Keratinocyte (primary cell): Measurements from ENCODE around the gene HSDL2. TPM values are rescaled to one million over a fixed set of nuclear protein-coding genes. Genes with fewer than 3 reads are reported as not detected.
"Not testable (repeated sequence)": the region's sequence is repeated elsewhere in the genome, so short reads cannot be mapped to it uniquely, and the experiment has no call there.

Experiments
- DNase-seq: peaks from one replicate; pipeline ENCODE4 v3.0.0-alpha.2; 2011; ENCODE audit warnings: low read depth, missing footprints, low spot score
- FAIRE-seq: peaks from 2 replicates; lab custom pipeline; 2011; peaks lifted over from hg19 to GRCh38; lab: Jason Lieb, UNC
- H2AFZ ChIP-seq: 2 replicates; pipeline ENCODE4 v1.6.0; 2012; ENCODE audit warnings: low read length, control low read depth, inconsistent platforms; ENCODE audit not compliant: control insufficient read depth
- H3K27ac ChIP-seq: 2 replicates; pipeline ENCODE4 v1.5.1; 2011; ENCODE audit warnings: low read length; ENCODE audit not compliant: control insufficient read depth, insufficient read depth
- H3K27me3 ChIP-seq: 3 replicates; pipeline ENCODE4 v1.6.0; 2011; ENCODE audit warnings: low read length; ENCODE audit not compliant: control insufficient read depth, insufficient read depth; ENCODE audit errors: extremely low read depth
- H3K36me3 ChIP-seq, 2 experiments: 2 replicates in 1 of 2; 3 replicates in 1 of 2; pipeline ENCODE4 v1.5.1; 2011; ENCODE audit warnings: low read length in 2 of 2, mild to moderate bottlenecking in 1 of 2; ENCODE audit not compliant: control insufficient read depth in 2 of 2, insufficient read depth in 2 of 2; ENCODE audit errors: extremely low read depth in 1 of 2
- H3K4me1 ChIP-seq: 3 replicates; pipeline ENCODE4 v1.5.1; 2011; ENCODE audit warnings: low read length; ENCODE audit not compliant: control insufficient read depth, insufficient read depth; ENCODE audit errors: extremely low read depth
- H3K4me2 ChIP-seq: 3 replicates; pipeline ENCODE4 v1.6.0; 2011; ENCODE audit warnings: low read depth, low read length; ENCODE audit not compliant: control insufficient read depth, insufficient read depth; ENCODE audit errors: extremely low read depth
- H3K4me3 ChIP-seq, 3 experiments: fragments of 200-600 bp in 1 of 3; sonication (generic) in 1 of 3; 2 replicates in 2 of 3; 3 replicates in 1 of 3; pipeline ENCODE4 v1.5.1; 2011 to 2016; ENCODE audit warnings: low read length in 3 of 3, mild to moderate bottlenecking in 3 of 3, control low read depth in 2 of 3, inconsistent platforms in 1 of 3, low read depth in 1 of 3, mixed read lengths in 1 of 3, mixed run types in 1 of 3, moderate library complexity in 1 of 3; ENCODE audit not compliant: control insufficient read depth in 2 of 3, insufficient read depth in 2 of 3; ENCODE audit errors: extremely low read depth in 1 of 3
- H3K79me2 ChIP-seq: 2 replicates; pipeline ENCODE4 v1.6.0; 2012; ENCODE audit warnings: low read length; ENCODE audit not compliant: control insufficient read depth, insufficient read depth
- H3K9ac ChIP-seq: 3 replicates; pipeline ENCODE4 v1.6.0; 2011; ENCODE audit warnings: low read length; ENCODE audit not compliant: control insufficient read depth, insufficient read depth; ENCODE audit errors: extremely low read depth
- H3K9me1 ChIP-seq: 3 replicates; pipeline ENCODE4 v1.6.0; 2011; ENCODE audit warnings: low read length; ENCODE audit not compliant: control insufficient read depth, insufficient read depth; ENCODE audit errors: extremely low read depth
- H3K9me3 ChIP-seq: 2 replicates; pipeline ENCODE4 v1.5.1; 2012; ENCODE audit warnings: low read depth, low read length; ENCODE audit not compliant: control insufficient read depth
- H4K20me1 ChIP-seq: 3 replicates; pipeline ENCODE4 v1.6.0; 2011; ENCODE audit warnings: low read length; ENCODE audit not compliant: control insufficient read depth, insufficient read depth; ENCODE audit errors: extremely low read depth
- EZH2 ChIP-seq: IDR thresholded peaks from one replicate; pipeline ENCODE4 v1.6.1; 2012; ENCODE audit warnings: inconsistent platforms, mild to moderate bottlenecking, low read length, moderate library complexity
- dilution Hi-C: fragments of 300-500 bp; cut with MboI; formaldehyde crosslinking; loops from one replicate; pipeline ENCODE4 v1.7.0; 2020; ENCODE audit warnings: low sequenced_read_pairs; ENCODE audit not compliant: extremely low pct_ligation_motif_present
- polyA plus RNA-seq, 5 experiments: library from polyadenylated mRNA; depleted of rRNA in 3 of 5; stranded (reverse) in 3 of 5; stranded (forward) in 1 of 5; unstranded in 1 of 5; fragments of >200 nt; gene quantifications; 1 replicate in 1 of 5; 2 replicates in 3 of 5; 3 replicates in 1 of 5; pipeline versions ENCODE4 v1.2.1 to v1.2.3, GENCODE V29; 2011 to 2012; ENCODE audit warnings: missing spikeins in 2 of 5, low read depth in 1 of 5, low replicate concordance in 1 of 5
- TF ChIP-seq, protein P1 (sequence below), 3 experiments: IDR thresholded peaks in 1 of 3; conservative IDR thresholded peaks in 1 of 3; optimal IDR thresholded peaks in 1 of 3; 2 replicates in 2 of 3; 3 replicates in 1 of 3; pipeline versions ENCODE3 to v1.5.1; 2011; ENCODE audit warnings: low read length in 3 of 3, mild to moderate bottlenecking in 3 of 3, moderate library complexity in 2 of 3, control low read depth in 1 of 3, inconsistent platforms in 1 of 3; ENCODE audit not compliant: insufficient read depth in 2 of 3; ENCODE audit errors: extremely low read depth in 1 of 3

The HSDL2 gene
- polyA plus RNA-seq, 1 donor (not counting 4 experiments of a cell fraction or from before 2014, with no cell fraction given) = 27.6 TPM

DNA sequence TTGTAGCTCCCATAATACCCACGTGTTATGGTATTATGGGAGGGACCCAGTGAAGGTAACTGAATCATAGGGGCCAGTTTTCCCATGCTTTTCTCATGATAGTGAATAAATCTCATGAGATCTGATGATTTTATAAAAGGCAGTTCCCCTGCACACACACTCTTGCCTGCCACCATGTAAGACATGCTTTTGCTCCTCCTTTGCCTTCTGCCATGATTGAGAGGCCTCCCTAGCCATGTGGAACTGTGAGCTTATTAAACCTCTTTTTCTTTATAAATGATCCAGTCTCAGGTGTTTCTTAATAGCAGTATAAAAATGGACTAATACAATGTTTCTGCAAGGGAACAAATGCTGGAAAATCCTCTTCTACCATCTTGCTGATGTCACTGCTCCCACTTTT lies 10.1 kb upstream of the HSDL2 start:
- Histone ChIP-seq H3K4me3 (no peak overlapping the region), H3K27ac (no peak overlapping the region), H3K27me3 (no peaks in the 10 kb centered on the region), H3K4me1 (peaks cover 7% of the 10 kb centered on the region), H3K79me2 (no peaks in the 10 kb centered on the region), H2AFZ (no peak overlapping the region), H3K4me2 (no peak overlapping the region), H3K9ac (no peak overlapping the region), H4K20me1 (no peaks in the 10 kb centered on the region), H3K9me1 (no peaks in the 10 kb centered on the region), H3K36me3 (no peaks in the 10 kb centered on the region), H3K9me3 (no peaks in the 10 kb centered on the region)
- dilution Hi-C loops = no loop called here
- FAIRE-seq = no peak
- no peak for TF ChIP-seq EZH2
- TF ChIP-seq, protein P1, sequence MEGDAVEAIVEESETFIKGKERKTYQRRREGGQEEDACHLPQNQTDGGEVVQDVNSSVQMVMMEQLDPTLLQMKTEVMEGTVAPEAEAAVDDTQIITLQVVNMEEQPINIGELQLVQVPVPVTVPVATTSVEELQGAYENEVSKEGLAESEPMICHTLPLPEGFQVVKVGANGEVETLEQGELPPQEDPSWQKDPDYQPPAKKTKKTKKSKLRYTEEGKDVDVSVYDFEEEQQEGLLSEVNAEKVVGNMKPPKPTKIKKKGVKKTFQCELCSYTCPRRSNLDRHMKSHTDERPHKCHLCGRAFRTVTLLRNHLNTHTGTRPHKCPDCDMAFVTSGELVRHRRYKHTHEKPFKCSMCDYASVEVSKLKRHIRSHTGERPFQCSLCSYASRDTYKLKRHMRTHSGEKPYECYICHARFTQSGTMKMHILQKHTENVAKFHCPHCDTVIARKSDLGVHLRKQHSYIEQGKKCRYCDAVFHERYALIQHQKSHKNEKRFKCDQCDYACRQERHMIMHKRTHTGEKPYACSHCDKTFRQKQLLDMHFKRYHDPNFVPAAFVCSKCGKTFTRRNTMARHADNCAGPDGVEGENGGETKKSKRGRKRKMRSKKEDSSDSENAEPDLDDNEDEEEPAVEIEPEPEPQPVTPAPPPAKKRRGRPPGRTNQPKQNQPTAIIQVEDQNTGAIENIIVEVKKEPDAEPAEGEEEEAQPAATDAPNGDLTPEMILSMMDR (optimal IDR thresholded peaks at IDR 0.05 in 1 of 3, IDR thresholded peaks at IDR 0.05 in 1 of 3, conservative IDR thresholded peaks at IDR 0.05 in 1 of 3; ENCODE audit: extremely low read depth in 1 of 3, insufficient read depth in 2 of 3, low read length in 3 of 3) = no peak
- no peak for DNase-seq

DNA sequence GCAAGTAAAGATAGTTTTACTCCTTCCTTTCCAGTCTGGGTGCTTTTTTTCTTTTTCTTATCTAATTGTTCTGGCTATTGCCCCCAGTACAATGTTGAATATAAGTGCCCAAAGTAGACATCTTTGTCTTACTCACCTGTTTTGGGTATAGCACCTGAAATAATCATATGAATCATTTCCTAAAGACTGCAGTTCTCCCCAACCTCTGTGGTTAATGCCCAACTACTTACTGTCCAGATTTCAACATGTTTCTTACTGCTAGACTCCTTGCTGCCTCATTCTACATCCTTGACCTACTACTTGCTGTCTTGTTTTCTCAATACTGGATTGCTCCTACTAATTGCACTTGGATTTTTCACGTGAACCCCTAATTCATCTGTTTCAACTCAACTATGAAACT lies 8.8 kb upstream of the HSDL2 start:
- Histone ChIP-seq H4K20me1 (no peaks in the 10 kb centered on the region), H2AFZ (no peak overlapping the region), H3K4me2 (no peak overlapping the region), H3K9me3 (no peaks in the 10 kb centered on the region), H3K4me3 (no peak overlapping the region), H3K27me3 (no peaks in the 10 kb centered on the region), H3K79me2 (no peaks in the 10 kb centered on the region), H3K27ac (no peak overlapping the region), H3K9me1 (no peaks in the 10 kb centered on the region), H3K36me3 (no peaks in the 10 kb centered on the region), H3K9ac (no peak overlapping the region), H3K4me1 (peaks cover 7% of the 10 kb centered on the region)
- dilution Hi-C loops = no loop called here
- DNase-seq = no peak
- TF ChIP-seq, protein P1 (optimal IDR thresholded peaks at IDR 0.05 in 1 of 3, IDR thresholded peaks at IDR 0.05 in 1 of 3, conservative IDR thresholded peaks at IDR 0.05 in 1 of 3; ENCODE audit: extremely low read depth in 1 of 3, insufficient read depth in 2 of 3, low read length in 3 of 3) = no peak
- TF ChIP-seq EZH2 = no peak
- FAIRE-seq = peak; percentile 93

DNA sequence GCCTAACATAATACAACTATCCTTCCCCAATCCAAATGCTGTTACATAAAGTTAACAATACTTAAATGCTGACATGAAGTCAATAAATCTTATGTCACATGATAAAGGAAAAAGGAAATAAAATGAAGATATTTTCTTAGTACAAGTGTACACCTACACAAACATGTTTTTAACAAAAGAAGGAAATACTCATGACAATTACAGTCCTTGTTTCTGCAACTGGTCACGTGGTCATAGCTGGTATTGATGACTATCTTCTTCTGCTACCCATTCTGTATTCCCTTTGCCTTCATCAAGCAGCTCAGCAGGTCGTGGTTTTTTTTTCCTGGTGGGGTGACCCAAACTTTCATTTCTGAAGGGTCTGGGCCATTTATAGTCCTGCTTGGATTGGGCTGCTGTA lies 6.2 kb upstream of the HSDL2 start:
- H2AFZ ChIP-seq, H3K4me3 ChIP-seq, H3K79me2 ChIP-seq, H4K20me1 ChIP-seq, H3K27ac ChIP-seq, H3K9me1 ChIP-seq, H3K36me3 ChIP-seq, H3K27me3 ChIP-seq, H3K4me2 ChIP-seq, FAIRE-seq, dilution Hi-C loops, H3K9me3 ChIP-seq, DNase-seq, H3K9ac ChIP-seq: not testable (repeated sequence)
- H3K4me1 ChIP-seq = peaks cover 21% of the 10 kb centered on the region

DNA sequence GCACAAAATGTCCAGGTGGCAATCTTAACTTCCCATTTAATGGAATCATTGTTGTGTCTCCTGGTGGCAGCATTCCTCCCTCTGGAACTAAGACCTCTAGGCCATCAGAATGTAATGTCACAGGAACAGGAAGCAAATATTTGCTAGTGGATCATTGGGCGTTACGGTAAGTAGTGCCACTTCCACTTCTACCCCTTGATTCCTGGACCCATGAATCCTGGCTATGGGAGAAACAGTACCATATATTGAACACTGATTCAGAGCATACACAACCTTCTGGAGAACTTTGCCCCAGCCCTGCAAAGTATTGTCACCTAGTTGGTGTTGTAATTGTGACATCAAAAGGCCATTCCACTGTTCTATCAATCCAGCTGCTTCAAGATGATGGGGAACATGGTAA lies 5.7 kb upstream of the HSDL2 start:
- H3K4me1 ChIP-seq = peaks cover 26% of the 10 kb centered on the region
- H3K4me2 ChIP-seq, FAIRE-seq, H3K9me1 ChIP-seq, H3K27ac ChIP-seq, dilution Hi-C loops, H3K27me3 ChIP-seq, DNase-seq, H3K4me3 ChIP-seq, H3K79me2 ChIP-seq, H3K36me3 ChIP-seq, H4K20me1 ChIP-seq, H3K9me3 ChIP-seq, H2AFZ ChIP-seq, H3K9ac ChIP-seq: not testable (repeated sequence)
